Trophoblast cell (in vitro differentiated cells and primary cell): ENCODE data around the gene COPS7A.

Source experiments
- DNase-seq, 2 donors: peaks; one replicate each; pipeline ENCODE4 v3.0.0-alpha.2; 2016
- H2AFZ ChIP-seq: 2 replicates; pipeline ENCODE4 v1.6.1; 2013; ENCODE audit warnings: low read length, moderate library complexity, mild to moderate bottlenecking; ENCODE audit not compliant: insufficient read depth, poor library complexity
- H2AK5ac ChIP-seq: 2 replicates; pipeline ENCODE4 v1.6.1; 2013; ENCODE audit warnings: mild to moderate bottlenecking, low read length
- H2BK120ac ChIP-seq: 2 replicates; pipeline ENCODE4 v1.6.1; 2013; ENCODE audit warnings: low read length, mild to moderate bottlenecking, moderate library complexity; ENCODE audit not compliant: insufficient read depth, poor library complexity
- H2BK12ac ChIP-seq: 2 replicates; pipeline ENCODE4 v1.6.1; 2013; ENCODE audit warnings: mild to moderate bottlenecking, low read length, moderate library complexity
- H2BK5ac ChIP-seq: 2 replicates; pipeline ENCODE4 v1.6.1; 2013; ENCODE audit warnings: low read length, low read depth, moderate library complexity, mild to moderate bottlenecking; ENCODE audit not compliant: poor library complexity
- H3K14ac ChIP-seq: 2 replicates; pipeline ENCODE4 v1.6.1; 2013; ENCODE audit warnings: mild to moderate bottlenecking, low read length
- H3K18ac ChIP-seq: 2 replicates; pipeline ENCODE4 v1.6.1; 2013; ENCODE audit warnings: mild to moderate bottlenecking, low read length
- H3K23ac ChIP-seq: 2 replicates; pipeline ENCODE4 v1.6.1; 2013; ENCODE audit warnings: low read length
- H3K27ac ChIP-seq: 2 replicates; pipeline ENCODE4 v1.5.1; 2013; ENCODE audit warnings: low read depth, mild to moderate bottlenecking, inconsistent platforms, low read length, moderate library complexity
- H3K27me3 ChIP-seq: 2 replicates; pipeline ENCODE4 v1.6.1; 2013; ENCODE audit warnings: inconsistent platforms, mild to moderate bottlenecking, low read length, moderate library complexity; ENCODE audit not compliant: insufficient read depth
- H3K36me3 ChIP-seq, 2 experiments: 1 replicate in 1 of 2; 2 replicates in 1 of 2; pipeline ENCODE4 v1.6.1; 2013; ENCODE audit warnings: low read length in 2 of 2, mild to moderate bottlenecking in 2 of 2, moderate library complexity in 1 of 2; ENCODE audit not compliant: insufficient read depth in 2 of 2, control insufficient read depth in 1 of 2
- H3K4ac ChIP-seq: 2 replicates; pipeline ENCODE4 v1.6.1; 2013; ENCODE audit warnings: low read depth, mild to moderate bottlenecking, low read length, moderate library complexity
- H3K4me1 ChIP-seq, 2 experiments: 1 replicate in 1 of 2; 2 replicates in 1 of 2; pipeline ENCODE4 v1.6.1; 2013; ENCODE audit warnings: low read length in 2 of 2, mild to moderate bottlenecking in 2 of 2, moderate library complexity in 1 of 2; ENCODE audit not compliant: insufficient read depth in 2 of 2, control insufficient read depth in 1 of 2
- H3K4me2 ChIP-seq: 2 replicates; pipeline ENCODE4 v1.6.1; 2013; ENCODE audit warnings: inconsistent platforms, mild to moderate bottlenecking, low read length, moderate library complexity
- H3K4me3 ChIP-seq: 2 replicates; pipeline ENCODE4 v1.5.1; 2013; ENCODE audit warnings: mild to moderate bottlenecking, low read depth, low read length, inconsistent platforms
- H3K79me1 ChIP-seq: one replicate; pipeline ENCODE4 v1.6.1; 2013; ENCODE audit warnings: low read length
- H3K79me2 ChIP-seq: 2 replicates; pipeline ENCODE4 v1.6.1; 2013; ENCODE audit warnings: low read length, mild to moderate bottlenecking; ENCODE audit not compliant: control insufficient read depth, insufficient read depth, poor library complexity
- H3K9ac ChIP-seq: 2 replicates; pipeline ENCODE4 v1.6.1; 2013; ENCODE audit warnings: mild to moderate bottlenecking, low read length
- H3K9me3 ChIP-seq: 2 replicates; pipeline ENCODE4 v1.6.1; 2013; ENCODE audit warnings: low read depth, mild to moderate bottlenecking, control low read depth, inconsistent platforms, low read length; ENCODE audit not compliant: insufficient read depth
- H4K12ac ChIP-seq: 2 replicates; pipeline ENCODE4 v1.6.1; 2013; ENCODE audit warnings: low read depth, mild to moderate bottlenecking, low read length, moderate library complexity
- H4K8ac ChIP-seq: 2 replicates; pipeline ENCODE4 v1.6.1; 2013; ENCODE audit warnings: low read depth, mild to moderate bottlenecking, low read length, moderate library complexity
- H4K91ac ChIP-seq: one replicate; pipeline ENCODE4 v1.6.1; 2013; ENCODE audit warnings: low read depth, mild to moderate bottlenecking, low read length, moderate library complexity
- WGBS: extraction: QIAGEN DNeasy Blood & Tissue Kit; methylation state at CpG from one replicate; pipeline ENCODE4 v1.1.7; 2013; ENCODE audit warnings: missing lambda C conversion rate; ENCODE audit not compliant: insufficient read length, insufficient coverage; ENCODE audit errors: extremely low coverage; 5-methylcytosine and 5-hydroxymethylcytosine counted together

COPS7A gene

GRCh38 chr12:6724409-6724797, 557 bp downstream of the COPS7A start:
- peak overlapping the region; percentile 81 for H3K18ac ChIP-seq
- H4K12ac ChIP-seq, result peak overlapping the region; percentile 83
- H2BK12ac ChIP-seq, result peak overlapping the region; percentile 1
- H3K4ac ChIP-seq, result peak overlapping the region; percentile 43
- H3K79me1 ChIP-seq, result peaks cover 9% of the 10 kb centered on the region
- peaks cover 4% of the 10 kb centered on the region for H3K79me2 ChIP-seq
- peak overlapping the region; percentile 61 for H2AFZ ChIP-seq
- no peak overlapping the region for H2BK5ac ChIP-seq
- peak overlapping the region; percentile 71 for H3K4me3 ChIP-seq
- H3K9ac ChIP-seq, result peak overlapping the region; percentile 66
- H2AK5ac ChIP-seq, result peak overlapping the region; percentile 67
- peak in 1 of 2 donors; percentile 42 for DNase-seq
- peak overlapping the region; percentile 86 for H4K8ac ChIP-seq
- peaks cover 2% of the 10 kb centered on the region for H3K9me3 ChIP-seq
- H3K36me3 ChIP-seq, result peaks cover 7 to 15% of the 10 kb centered on the region in 2 experiments
- H3K27me3 ChIP-seq, result no peaks in the 10 kb centered on the region
- peak overlapping the region; percentile 75 for H3K4me2 ChIP-seq
- peak overlapping the region; percentile 78 for H3K27ac ChIP-seq
- H3K4me1 ChIP-seq, result peaks cover 4 to 5% of the 10 kb centered on the region in 2 experiments
- H3K23ac ChIP-seq, result no peak overlapping the region
- H4K91ac ChIP-seq, result peak overlapping the region; percentile 76
- no peak overlapping the region for H2BK120ac ChIP-seq
- no CpG with 5 or more reads among the region's 10 CpGs for WGBS
- peak overlapping the region; percentile 63 for H3K14ac ChIP-seq

DNA sequence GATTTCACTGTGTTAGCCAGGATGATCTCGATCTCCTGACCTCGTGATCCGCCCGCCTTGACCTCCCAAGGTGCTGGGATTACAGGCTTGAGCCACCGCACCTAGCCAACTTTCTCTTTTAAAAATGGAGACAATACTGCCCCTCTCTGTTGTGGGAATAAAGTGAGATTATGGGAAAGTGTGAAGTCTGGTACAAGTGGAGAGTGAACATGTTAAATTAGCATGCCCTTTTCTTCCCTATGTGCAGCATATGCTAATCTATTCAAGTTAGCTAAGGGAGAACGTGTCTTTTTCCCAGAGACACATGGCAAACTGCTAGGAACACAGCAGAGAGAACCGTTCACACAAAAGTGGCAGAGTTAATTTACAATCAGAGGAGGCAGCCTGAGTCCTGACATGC, 1.5 kb downstream of the COPS7A start:
- no peak overlapping the region for H2BK120ac ChIP-seq
- no peak for DNase-seq
- H3K27ac ChIP-seq, result no peak overlapping the region
- no peak overlapping the region for H4K12ac ChIP-seq
- WGBS, result no CpG with 5 or more reads among the region's 7 CpGs
- H4K91ac ChIP-seq, result no peak overlapping the region
- H2BK12ac ChIP-seq, result no peak overlapping the region
- H3K18ac ChIP-seq, result no peak overlapping the region
- H3K27me3 ChIP-seq, result no peaks in the 10 kb centered on the region
- H3K4me3 ChIP-seq, result no peak overlapping the region
- no peak overlapping the region for H3K9ac ChIP-seq
- no peak overlapping the region for H2AK5ac ChIP-seq
- H2BK5ac ChIP-seq, result no peak overlapping the region
- H3K4me1 ChIP-seq, result peaks cover 4 to 5% of the 10 kb centered on the region in 2 experiments
- H3K9me3 ChIP-seq, result no peaks in the 10 kb centered on the region
- H3K4ac ChIP-seq, result no peak overlapping the region
- no peak overlapping the region for H3K23ac ChIP-seq
- H3K36me3 ChIP-seq, result peaks cover 14 to 23% of the 10 kb centered on the region in 2 experiments
- peaks cover 4% of the 10 kb centered on the region for H3K79me2 ChIP-seq
- H2AFZ ChIP-seq, result no peak overlapping the region
- no peak overlapping the region for H4K8ac ChIP-seq
- H3K14ac ChIP-seq, result no peak overlapping the region
- H3K4me2 ChIP-seq, result no peak overlapping the region
- peaks cover 9% of the 10 kb centered on the region for H3K79me1 ChIP-seq

DNA sequence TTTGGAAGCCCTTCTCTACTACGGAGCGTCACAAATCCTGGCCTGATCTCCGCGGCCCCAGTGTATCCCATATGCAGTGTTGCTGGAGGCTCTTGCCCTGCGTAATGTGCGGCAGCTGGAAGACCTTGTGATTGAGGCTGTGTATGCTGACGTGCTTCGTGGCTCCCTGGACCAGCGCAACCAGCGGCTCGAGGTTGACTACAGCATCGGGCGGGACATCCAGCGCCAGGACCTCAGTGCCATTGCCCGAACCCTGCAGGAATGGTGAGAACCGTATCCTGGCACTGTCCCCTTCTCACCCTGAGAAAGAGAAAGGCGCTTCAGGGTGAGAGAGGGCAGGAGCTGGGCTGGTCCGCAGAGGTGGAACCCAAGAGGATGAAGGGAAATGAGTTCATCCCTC, 5.3 kb downstream of the COPS7A start:
- no peak overlapping the region for H4K91ac ChIP-seq
- H4K12ac ChIP-seq, result no peak overlapping the region
- H3K4ac ChIP-seq, result no peak overlapping the region
- no peak overlapping the region for H3K4me3 ChIP-seq
- peaks cover 3% of the 10 kb centered on the region for H3K79me1 ChIP-seq
- H2AFZ ChIP-seq, result no peak overlapping the region
- no peak overlapping the region for H3K4me2 ChIP-seq
- H2BK120ac ChIP-seq, result no peak overlapping the region
- no peak overlapping the region for H2BK12ac ChIP-seq
- H3K79me2 ChIP-seq, result peaks cover 3% of the 10 kb centered on the region
- no peak for DNase-seq
- H3K27ac ChIP-seq, result no peak overlapping the region
- no peaks in the 10 kb centered on the region for H3K27me3 ChIP-seq
- H3K4me1 ChIP-seq, result peaks cover 4 to 5% of the 10 kb centered on the region in 2 experiments
- WGBS, result no CpG with 5 or more reads among the region's 18 CpGs
- no peak overlapping the region for H2BK5ac ChIP-seq
- H3K9ac ChIP-seq, result no peak overlapping the region
- H2AK5ac ChIP-seq, result no peak overlapping the region
- no peak overlapping the region for H3K18ac ChIP-seq
- no peaks in the 10 kb centered on the region for H3K9me3 ChIP-seq
- peaks cover 25 to 43% of the 10 kb centered on the region in 2 experiments for H3K36me3 ChIP-seq
- no peak overlapping the region for H3K23ac ChIP-seq
- no peak overlapping the region for H3K14ac ChIP-seq
- H4K8ac ChIP-seq, result no peak overlapping the region

- Histone ChIP-seq H3K18ac (no peak overlapping the region), H3K23ac (no peak overlapping the region), H3K27me3 (no peaks in the 10 kb centered on the region), H3K4me3 (no peak overlapping the region), H4K91ac (no peak overlapping the region), H2BK5ac (no peak overlapping the region), H3K4ac (no peak overlapping the region), H3K4me1 (no peaks in the 10 kb centered on the region), H3K9me3 (no peaks in the 10 kb centered on the region), H3K79me2 (no peaks in the 10 kb centered on the region), H3K14ac (no peak overlapping the region), H2BK12ac (no peak overlapping the region), H3K9ac (no peak overlapping the region), H3K27ac (no peak overlapping the region), H3K79me1 (no peaks in the 10 kb centered on the region), H2AK5ac (no peak overlapping the region), H2BK120ac (no peak overlapping the region), H4K8ac (no peak overlapping the region), H2AFZ (no peak overlapping the region), H3K4me2 (no peak overlapping the region), H4K12ac (no peak overlapping the region), H3K36me3 (peaks cover 25 to 46% of the 10 kb centered on the region in 2 experiments)
- no peak for DNase-seq
- WGBS, result no CpG with 5 or more reads among the region's 8 CpGs
These were observed 6.3 kb downstream of the COPS7A start for GRCh38 chr12:6730169-6730568.
